GM12874 (cell line): Measurements from ENCODE around the gene BCAS4.

Experiments used
- TF ChIP-seq, protein P1 (sequence below): IDR thresholded peaks from 2 replicates; pipeline ENCODE4 v1.5.1; 2011; ENCODE audit warnings: low read depth, mild to moderate bottlenecking, control low read depth, low read length, moderate library complexity; ENCODE audit not compliant: insufficient read depth

The BCAS4 gene

GRCh38 chr20:50786703-50787102, 8.2 kb upstream of the BCAS4 start:
- TF ChIP-seq, protein P1, sequence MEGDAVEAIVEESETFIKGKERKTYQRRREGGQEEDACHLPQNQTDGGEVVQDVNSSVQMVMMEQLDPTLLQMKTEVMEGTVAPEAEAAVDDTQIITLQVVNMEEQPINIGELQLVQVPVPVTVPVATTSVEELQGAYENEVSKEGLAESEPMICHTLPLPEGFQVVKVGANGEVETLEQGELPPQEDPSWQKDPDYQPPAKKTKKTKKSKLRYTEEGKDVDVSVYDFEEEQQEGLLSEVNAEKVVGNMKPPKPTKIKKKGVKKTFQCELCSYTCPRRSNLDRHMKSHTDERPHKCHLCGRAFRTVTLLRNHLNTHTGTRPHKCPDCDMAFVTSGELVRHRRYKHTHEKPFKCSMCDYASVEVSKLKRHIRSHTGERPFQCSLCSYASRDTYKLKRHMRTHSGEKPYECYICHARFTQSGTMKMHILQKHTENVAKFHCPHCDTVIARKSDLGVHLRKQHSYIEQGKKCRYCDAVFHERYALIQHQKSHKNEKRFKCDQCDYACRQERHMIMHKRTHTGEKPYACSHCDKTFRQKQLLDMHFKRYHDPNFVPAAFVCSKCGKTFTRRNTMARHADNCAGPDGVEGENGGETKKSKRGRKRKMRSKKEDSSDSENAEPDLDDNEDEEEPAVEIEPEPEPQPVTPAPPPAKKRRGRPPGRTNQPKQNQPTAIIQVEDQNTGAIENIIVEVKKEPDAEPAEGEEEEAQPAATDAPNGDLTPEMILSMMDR = no peak

DNA sequence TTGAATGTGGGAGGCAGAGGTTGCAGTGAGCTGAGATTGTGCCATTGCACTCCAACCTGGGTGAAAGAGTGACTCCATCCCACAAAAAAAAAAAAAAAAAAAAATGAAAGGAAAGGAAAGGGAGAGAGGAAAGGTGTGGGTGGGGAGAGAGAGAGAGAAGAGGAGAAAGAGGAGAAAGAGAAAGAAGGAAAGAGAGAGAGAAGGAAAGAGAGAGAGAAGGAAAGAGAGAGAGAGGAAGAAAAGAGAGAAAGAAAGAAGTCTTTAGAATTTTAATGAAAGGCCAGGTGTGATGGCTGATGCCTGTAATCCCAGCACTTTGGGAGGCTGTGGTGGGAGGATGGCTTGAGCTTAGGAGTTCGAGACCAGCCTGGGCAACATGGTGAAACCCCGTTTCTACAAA, 7.7 kb upstream of the BCAS4 start:
- TF ChIP-seq, protein P1 = no peak

DNA sequence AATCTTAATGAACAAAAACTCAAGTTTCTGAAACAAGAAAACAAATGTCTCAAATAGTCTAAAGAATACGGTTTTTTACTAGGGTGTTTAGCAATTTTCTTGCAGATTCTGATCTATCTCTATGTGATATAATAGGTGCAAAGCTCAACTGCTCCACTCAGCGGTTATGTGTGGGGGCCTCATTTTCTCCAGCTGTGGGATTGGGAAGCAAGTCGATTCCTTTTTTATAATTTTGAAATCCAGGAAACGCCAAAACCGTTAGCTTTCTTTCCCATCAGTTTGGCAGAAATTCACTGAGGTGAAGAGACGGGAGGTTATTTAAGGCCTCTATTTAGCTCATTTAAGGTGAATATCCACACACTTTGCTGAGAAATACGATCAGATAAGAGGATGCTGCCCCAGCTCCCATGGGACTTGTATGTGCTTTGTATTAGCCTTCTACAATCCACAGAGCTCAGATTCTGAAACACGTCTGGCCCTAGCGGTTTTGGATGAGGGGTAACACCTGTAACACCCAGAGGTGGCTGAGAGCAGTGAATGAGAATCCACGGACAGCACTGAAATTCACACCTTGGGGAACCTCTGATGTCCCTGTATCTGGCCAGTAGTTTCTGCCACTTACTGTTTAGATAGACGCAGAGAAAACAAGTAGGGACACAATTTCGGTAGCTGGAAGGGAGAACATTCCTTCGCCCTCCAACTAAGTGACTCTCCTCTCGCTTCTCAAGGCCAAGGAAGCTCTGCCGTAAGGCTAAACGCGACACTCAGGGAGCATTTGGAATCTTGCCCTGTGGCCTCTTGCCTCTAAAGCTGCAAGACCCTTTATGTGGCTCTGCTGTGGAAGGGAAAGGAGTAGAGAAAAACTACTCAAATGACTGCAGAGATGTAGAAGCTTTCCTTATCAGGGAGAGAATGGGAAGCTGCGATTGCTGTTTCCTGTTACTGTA, 6.5 kb upstream of the BCAS4 start:
- TF ChIP-seq, protein P1 = no peak

DNA sequence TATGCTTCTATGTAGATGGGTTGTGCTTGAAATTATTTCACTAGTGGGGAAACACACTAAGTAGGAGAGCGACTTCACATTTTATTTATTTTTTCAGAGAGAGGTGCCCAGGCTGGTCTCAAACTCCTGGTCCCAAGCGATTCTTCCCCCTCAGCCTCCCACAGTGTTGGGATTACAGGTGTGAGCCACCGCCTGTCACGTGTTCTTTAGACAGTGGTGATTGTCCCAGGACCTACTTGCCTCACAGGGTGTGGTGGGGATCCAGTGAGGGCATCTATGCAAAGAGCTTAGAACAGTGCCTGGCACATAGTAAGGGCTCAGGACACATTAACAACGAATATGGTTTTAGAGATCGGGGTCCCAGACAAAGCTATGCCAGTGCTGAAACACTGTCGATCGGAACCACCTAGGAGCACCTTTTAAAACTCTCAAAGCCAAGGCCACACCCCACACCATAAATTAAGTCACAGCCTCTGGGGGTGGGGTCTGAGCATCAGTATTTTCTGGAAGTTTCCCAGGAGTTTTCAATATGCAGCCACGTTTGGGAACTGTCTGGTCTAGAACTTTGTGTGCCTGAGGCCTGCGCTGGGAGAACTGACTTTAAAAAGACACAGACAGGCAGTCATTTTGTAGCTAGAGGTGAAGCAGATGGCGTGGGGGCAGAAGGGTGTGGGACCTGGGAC, 4.8 kb upstream of the BCAS4 start:
- TF ChIP-seq, protein P1 = no peak

GRCh38 chr20:50790651-50791277, 4.1 kb upstream of the BCAS4 start:
- TF ChIP-seq, protein P1 = peak; percentile 92

GRCh38 chr20:50792708-50793574, 1.9 kb upstream of the BCAS4 start:
- TF ChIP-seq, protein P1 = no peak
